ENCODE results near the gene PTPN3. TPM values are rescaled to one million over a fixed set of nuclear protein-coding genes. Genes with fewer than 3 reads are reported as not detected.

PTPN3 gene
- total and polyA plus RNA-seq, 9 of the 15 experiments (the other 6 are each of a cell fraction or from before 2014, with no cell fraction given): 0.02 TPM; not detected in 8

GRCh38 chr9:109476642-109477257 is 21.4 kb downstream of the PTPN3 start:
- FAIRE-seq: no peak
- POLR2A ChIA-PET: no interaction called here
- CTCF ChIA-PET (ENCODE audit: low intra/inter-chr PET ratio): no interaction called here
- TF ChIP-seq ZFP91 (CRISPR knock-in tag; IDR thresholded peaks at IDR 0.05) (no peak), ZBTB8A (IDR thresholded peaks at IDR 0.05; ENCODE audit: partially characterized antibody) (no peak), ZNF696 (CRISPR knock-in tag; conservative IDR thresholded peaks at IDR 0.05) (no peak), GATAD2B (IDR thresholded peaks at IDR 0.05; ENCODE audit: borderline replicate concordance) (no peak), SRF (CRISPR knock-in tag; IDR thresholded peaks at IDR 0.05) (no peak), ZBTB1 (CRISPR knock-in tag; IDR thresholded peaks at IDR 0.05; ENCODE audit: borderline replicate concordance, low read depth) (no peak), ZNF384 (IDR thresholded peaks at IDR 0.05; ENCODE audit: low read depth, low read length) (no peak), PCBP2 (IDR thresholded peaks at IDR 0.05; ENCODE audit: low read depth, low read length, poor library complexity, severe bottlenecking) (no peak), DACH1 (IDR thresholded peaks at IDR 0.05; ENCODE audit: partially characterized antibody) (no peak), ZNF224 (CRISPR knock-in tag; IDR thresholded peaks at IDR 0.05) (no peak), NCOA4 (IDR thresholded peaks at IDR 0.05; ENCODE audit: partially characterized antibody) (no peak), MEF2D (tag; conservative IDR thresholded peaks at IDR 0.05; ENCODE audit: low read depth) (no peak), ZNF507 (tag; conservative IDR thresholded peaks at IDR 0.05) (no peak), HNRNPUL1 (IDR thresholded peaks at IDR 0.05; ENCODE audit: low read length) (no peak), ILF3 (IDR thresholded peaks at IDR 0.05; ENCODE audit: borderline replicate concordance) (no peak)
- TF ChIP-seq, protein P1, sequence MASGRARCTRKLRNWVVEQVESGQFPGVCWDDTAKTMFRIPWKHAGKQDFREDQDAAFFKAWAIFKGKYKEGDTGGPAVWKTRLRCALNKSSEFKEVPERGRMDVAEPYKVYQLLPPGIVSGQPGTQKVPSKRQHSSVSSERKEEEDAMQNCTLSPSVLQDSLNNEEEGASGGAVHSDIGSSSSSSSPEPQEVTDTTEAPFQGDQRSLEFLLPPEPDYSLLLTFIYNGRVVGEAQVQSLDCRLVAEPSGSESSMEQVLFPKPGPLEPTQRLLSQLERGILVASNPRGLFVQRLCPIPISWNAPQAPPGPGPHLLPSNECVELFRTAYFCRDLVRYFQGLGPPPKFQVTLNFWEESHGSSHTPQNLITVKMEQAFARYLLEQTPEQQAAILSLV (tag; IDR thresholded peaks at IDR 0.05): no peak
- TF ChIP-seq, protein P2, sequence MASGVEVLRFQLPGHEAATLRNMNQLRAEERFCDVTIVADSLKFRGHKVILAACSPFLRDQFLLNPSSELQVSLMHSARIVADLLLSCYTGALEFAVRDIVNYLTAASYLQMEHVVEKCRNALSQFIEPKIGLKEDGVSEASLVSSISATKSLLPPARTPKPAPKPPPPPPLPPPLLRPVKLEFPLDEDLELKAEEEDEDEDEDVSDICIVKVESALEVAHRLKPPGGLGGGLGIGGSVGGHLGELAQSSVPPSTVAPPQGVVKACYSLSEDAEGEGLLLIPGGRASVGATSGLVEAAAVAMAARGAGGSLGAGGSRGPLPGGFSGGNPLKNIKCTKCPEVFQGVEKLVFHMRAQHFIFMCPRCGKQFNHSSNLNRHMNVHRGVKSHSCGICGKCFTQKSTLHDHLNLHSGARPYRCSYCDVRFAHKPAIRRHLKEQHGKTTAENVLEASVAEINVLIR (CRISPR knock-in tag; IDR thresholded peaks at IDR 0.05): no peak
- TF ChIP-seq, protein P3, sequence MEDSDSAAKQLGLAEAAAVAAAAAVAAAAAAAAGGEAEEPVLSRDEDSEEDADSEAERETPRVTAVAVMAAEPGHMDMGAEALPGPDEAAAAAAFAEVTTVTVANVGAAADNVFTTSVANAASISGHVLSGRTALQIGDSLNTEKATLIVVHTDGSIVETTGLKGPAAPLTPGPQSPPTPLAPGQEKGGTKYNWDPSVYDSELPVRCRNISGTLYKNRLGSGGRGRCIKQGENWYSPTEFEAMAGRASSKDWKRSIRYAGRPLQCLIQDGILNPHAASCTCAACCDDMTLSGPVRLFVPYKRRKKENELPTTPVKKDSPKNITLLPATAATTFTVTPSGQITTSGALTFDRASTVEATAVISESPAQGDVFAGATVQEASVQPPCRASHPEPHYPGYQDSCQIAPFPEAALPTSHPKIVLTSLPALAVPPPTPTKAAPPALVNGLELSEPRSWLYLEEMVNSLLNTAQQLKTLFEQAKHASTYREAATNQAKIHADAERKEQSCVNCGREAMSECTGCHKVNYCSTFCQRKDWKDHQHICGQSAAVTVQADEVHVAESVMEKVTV (CRISPR knock-in tag; IDR thresholded peaks at IDR 0.05): no peak

More at GRCh38 chr9:109476642-109477257, 21.4 kb downstream of the PTPN3 start:
- H3K9ac ChIP-seq (ENCODE audit: insufficient read depth in 1 of 2, low read depth in 2 of 2, low read length in 2 of 2): no peak overlapping the region
- H3K79me2 ChIP-seq (ENCODE audit: control insufficient read depth, insufficient read depth, low read length): no peaks in the 10 kb centered on the region
- no peak overlapping the region for H3K4me3 ChIP-seq
- BruUV-seq (replicated peaks): no TSS peak
- H3K4me1 ChIP-seq (replicated peaks in 1 of 2; ENCODE audit: control insufficient read depth in 2 of 2, insufficient read depth in 2 of 2, low read length in 2 of 2): 0 out of 5 replicates have a peak, but pooled peaks cover 0 to 4% of the 10 kb centered on the region in 2 experiments
- 1% methylated on average over 8 of the region's 8 CpGs for WGBS (ENCODE audit: insufficient coverage, low coverage, missing lambda C conversion rate)
- no peak overlapping the region for H2AFZ ChIP-seq (ENCODE audit: low read depth, low read length)
- no peak overlapping the region for H3K27ac ChIP-seq (ENCODE audit: extremely low read depth, low read depth, low read length)
- ATAC-seq (no peak), DNase-seq (ENCODE audit: extremely low read depth in 1 of 4, low spot score in 3 of 4) (no peak)
- H3K27me3 ChIP-seq (ENCODE audit: control insufficient read depth in 2 of 2, insufficient read depth in 2 of 2, low read length in 2 of 2): peaks cover 7 to 26% of the 10 kb centered on the region in 2 experiments; a peak in 4 of 5 replicates
- no peaks in the 10 kb centered on the region for H3K36me3 ChIP-seq (ENCODE audit: control insufficient read depth, insufficient read depth, low read length)
- no peaks in the 10 kb centered on the region for H3K9me1 ChIP-seq (ENCODE audit: control insufficient read depth, insufficient read depth, low read length)
- no peak overlapping the region for H3K4me2 ChIP-seq (ENCODE audit: insufficient read depth, low read length)
- in situ Hi-C loops (cut with MboI) (no loop called here), intact Hi-C loops (cut with micrococcal nuclease) (no loop called here)
- H4K20me1 ChIP-seq (replicated peaks; ENCODE audit: control insufficient read depth, insufficient read depth, low read length): no peaks in the 10 kb centered on the region
- no peaks in the 10 kb centered on the region; the same call in 1 of the 2 replicates for H3K9me3 ChIP-seq (replicated peaks; ENCODE audit: control insufficient read depth, insufficient read depth, low read depth, low read length)
